HG02943 (cell line): Measurements from ENCODE around the gene RHOBTB3.
"Not testable (repeated sequence)": the region's sequence is repeated elsewhere in the genome, so short reads cannot be mapped to it uniquely, and the experiment has no call there.

Experiments used
- ATAC-seq: cut with Tn5 transposase; IDR thresholded peaks from one replicate; pipeline ENCODE4 v1.9.1; 2021; ENCODE audit warnings: mild to moderate bottlenecking, low read depth, moderate library complexity; ENCODE audit not compliant: unreplicated experiment

The RHOBTB3 gene

DNA sequence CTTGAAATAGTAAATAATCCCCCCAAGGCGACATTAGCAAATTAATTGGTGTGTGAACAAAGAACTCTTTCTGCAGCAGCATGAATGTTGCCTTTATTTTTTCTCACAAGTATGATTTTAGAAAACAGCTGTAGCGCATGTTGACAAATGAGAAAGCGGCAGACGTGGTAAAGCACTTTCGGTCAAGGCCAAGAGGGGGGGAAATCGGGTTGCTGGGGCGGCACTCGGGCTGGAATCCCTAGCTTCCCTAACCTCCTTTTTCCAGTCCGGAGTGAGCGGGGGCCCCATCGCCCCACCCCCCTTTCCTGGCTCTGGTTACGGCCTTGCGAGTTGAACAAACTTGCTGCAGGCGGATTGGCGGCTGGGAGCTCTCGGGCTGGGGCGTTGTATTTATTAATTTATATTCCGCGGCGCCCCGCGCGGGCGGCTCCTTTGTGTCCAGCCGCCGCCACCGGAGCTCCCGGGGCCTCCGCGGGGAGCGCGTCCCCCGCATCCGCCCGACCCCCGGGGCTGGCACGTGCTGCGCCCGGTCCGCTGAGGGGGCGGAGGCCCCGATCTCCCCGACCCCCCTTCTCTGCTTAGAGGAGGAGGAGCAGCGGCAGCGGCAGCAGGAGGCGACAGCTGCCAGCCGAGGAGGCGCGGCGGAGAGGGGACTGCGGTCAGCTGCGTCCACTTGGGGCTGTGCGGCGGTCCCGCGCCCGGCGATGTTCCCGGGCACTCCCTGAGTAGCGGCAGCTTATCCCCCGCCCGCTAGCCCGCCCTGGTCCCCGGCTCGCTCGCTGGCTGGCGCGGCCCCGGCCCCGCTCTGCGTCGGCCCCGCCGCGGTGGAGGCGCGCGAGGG lies at the start of gene RHOBTB3:
RHOBTB3 (plus strand) TSS at position 607 of the 841 bp plus-strand sequence. CDS start 347 bp downstream, outside the sequence.
- peak; percentile 31 for ATAC-seq

GRCh38 chr5:95682891-95683290 lies 48.2 kb upstream of the RHOBTB3 start, which contains the start of gene SPATA9:
Gene SPATA9, minus strand, starts transcription at chr5:95682991. Its CDS starts 137 bp downstream, at chr5:95682854.
- ATAC-seq: no peak

DNA sequence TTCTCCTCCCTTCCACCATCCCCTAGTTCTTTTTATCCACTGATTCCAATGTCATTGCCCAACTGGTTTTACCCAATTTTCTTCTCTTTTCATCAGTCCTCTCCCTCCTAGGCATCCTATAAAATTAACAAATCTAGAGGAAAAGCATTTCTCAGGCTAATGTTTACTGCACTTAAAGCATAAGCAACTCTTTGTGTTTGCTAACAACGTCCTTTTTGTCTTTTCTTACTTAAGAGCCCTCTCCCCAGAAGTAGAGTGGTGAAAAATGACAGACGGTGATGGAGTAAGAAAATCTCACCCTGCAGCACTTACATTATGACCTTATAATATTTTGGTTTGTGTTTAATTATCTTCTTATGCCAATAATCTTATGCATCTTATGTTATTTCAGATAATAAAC lies 46.8 kb upstream of the RHOBTB3 start:
- ATAC-seq: no peak

DNA sequence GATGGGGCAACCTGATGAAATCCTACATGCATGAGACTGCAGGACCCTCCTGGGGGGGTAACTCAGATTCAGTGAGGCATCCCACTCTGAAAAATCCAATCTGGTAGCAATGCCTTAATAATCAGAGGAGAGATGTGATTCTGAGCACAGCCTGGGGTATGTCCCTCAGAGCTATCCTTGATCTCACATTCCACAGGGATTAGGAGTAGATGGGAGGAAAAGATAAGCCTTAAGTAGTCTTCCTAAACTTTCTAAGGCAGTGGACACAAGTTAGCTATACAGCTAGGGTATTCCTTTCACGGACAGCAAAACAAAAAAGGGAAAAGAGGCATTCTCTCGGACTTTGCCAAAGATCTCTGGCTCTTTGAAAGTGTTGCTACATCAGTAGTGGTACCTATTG lies 44.5 kb upstream of the RHOBTB3 start:
- no peak for ATAC-seq

- no peak for ATAC-seq
Measured at GRCh38 chr5:95689680-95690079, 41.5 kb upstream of the RHOBTB3 start.

DNA sequence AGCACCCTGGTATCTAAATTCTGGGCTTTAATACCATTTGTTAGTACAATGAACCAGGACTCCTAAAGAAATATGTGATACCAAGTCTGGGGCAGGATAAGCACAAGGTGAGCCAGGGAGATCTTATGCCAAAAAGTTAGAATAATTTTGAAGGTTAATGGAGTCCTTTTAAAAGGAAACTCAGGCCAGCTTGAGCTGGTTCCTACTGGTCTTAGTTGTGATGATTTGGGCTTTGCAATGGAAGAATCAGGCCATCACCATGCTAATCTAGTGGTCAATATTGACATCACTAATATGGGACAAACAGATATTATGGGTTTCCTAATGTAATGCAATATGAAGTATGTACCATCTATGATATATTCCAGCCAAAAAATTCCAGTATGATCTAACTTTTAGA lies 40.8 kb upstream of the RHOBTB3 start:
- ATAC-seq: no peak

- no peak for ATAC-seq
Measured at GRCh38 chr5:95697781-95698681, 33.1 kb upstream of the RHOBTB3 start.

- ATAC-seq: no peak
Measured at GRCh38 chr5:95699337-95699736, 31.8 kb upstream of the RHOBTB3 start.

- ATAC-seq: no peak
Measured at GRCh38 chr5:95701074-95701473, 30.1 kb upstream of the RHOBTB3 start.

- no peak for ATAC-seq
Measured at GRCh38 chr5:95704150-95704549, 27.0 kb upstream of the RHOBTB3 start.

- ATAC-seq: not testable (repeated sequence)
Measured at GRCh38 chr5:95706196-95706595, 24.9 kb upstream of the RHOBTB3 start.

GRCh38 chr5:95707055-95707454 lies 24.1 kb upstream of the RHOBTB3 start:
- no peak for ATAC-seq

DNA sequence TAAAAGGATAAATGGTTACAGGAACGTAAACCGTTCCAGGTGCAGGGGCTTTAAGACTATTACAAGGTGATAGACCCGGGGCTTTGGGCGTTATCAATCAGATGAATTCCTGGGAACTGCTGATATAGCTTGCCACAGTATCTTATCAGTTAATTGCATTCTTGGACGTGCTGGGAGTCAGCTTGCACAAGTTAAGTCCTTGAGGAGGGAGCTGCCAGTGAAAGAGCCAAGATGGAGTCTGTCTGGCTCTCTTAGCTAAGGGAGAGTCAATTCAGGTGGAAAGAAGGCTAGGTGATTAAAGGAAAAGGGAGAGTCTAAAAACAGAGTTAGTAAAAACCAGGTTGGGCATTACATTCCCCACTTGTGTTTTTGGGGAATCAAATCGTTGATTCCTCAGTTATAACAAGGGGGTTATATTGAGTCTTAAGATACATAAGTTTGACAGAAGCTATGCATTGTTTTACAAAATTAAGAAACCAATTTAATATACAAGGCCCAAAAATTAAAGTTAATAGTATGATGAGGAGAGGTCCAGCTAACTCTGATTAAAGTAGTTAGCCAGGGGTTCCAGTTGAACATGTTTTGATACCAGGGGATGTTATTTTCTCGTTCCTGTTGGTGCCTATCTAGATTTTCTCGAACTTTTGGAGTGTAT lies 23.5 kb upstream of the RHOBTB3 start:
- ATAC-seq: not testable (repeated sequence)

DNA sequence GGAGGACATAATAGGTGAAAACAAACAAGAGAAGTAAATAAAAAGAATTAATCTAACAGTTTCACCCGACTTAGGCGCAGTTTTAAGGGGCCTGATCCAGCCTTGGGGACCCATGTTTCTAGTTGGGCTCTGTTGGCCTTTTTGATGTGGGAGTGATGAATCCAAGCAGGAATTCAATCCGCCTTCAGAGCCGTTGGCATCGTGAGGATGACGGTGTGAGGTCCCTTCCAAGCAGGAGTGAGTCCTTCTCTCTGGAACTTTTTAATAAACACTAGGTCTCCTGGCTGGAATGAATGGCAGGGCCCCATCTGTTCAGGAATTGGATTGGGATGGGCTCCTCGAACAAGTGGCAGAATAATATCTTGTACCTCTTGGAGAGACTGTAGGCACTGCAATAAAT lies 22.3 kb upstream of the RHOBTB3 start:
- no peak for ATAC-seq

DNA sequence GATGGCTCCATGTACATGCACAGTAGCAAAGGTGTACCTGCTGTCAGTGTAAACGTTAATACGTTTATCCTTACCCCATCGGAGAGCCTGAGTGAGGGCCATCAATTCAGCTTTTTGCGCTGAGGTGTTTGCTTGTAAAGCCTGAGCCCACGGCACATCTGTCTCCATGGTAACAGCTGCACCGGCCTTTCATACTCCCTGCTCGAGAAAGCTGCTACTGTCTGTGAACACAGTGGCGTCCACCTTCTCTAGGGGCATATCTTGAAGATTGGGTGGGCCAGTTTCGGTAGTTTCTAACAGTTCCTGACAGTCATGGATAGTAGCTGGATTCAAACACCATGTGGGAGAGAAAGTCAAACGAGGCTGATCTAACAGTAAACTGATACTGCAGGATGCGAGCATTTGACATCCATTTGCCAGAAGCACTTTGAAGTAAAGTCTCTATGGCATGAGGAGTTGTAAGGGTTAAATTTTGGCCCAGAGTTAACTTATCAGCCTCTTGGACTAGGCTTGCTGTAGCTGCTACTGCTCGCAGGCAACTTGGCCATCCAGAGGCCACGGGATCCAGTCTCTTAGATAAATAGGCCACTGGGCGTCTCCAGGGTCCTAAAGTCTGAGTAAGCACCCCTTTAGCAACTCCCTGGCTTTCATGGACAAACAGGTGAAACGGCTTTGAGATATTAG lies 21.0 kb upstream of the RHOBTB3 start:
- ATAC-seq: no peak

DNA sequence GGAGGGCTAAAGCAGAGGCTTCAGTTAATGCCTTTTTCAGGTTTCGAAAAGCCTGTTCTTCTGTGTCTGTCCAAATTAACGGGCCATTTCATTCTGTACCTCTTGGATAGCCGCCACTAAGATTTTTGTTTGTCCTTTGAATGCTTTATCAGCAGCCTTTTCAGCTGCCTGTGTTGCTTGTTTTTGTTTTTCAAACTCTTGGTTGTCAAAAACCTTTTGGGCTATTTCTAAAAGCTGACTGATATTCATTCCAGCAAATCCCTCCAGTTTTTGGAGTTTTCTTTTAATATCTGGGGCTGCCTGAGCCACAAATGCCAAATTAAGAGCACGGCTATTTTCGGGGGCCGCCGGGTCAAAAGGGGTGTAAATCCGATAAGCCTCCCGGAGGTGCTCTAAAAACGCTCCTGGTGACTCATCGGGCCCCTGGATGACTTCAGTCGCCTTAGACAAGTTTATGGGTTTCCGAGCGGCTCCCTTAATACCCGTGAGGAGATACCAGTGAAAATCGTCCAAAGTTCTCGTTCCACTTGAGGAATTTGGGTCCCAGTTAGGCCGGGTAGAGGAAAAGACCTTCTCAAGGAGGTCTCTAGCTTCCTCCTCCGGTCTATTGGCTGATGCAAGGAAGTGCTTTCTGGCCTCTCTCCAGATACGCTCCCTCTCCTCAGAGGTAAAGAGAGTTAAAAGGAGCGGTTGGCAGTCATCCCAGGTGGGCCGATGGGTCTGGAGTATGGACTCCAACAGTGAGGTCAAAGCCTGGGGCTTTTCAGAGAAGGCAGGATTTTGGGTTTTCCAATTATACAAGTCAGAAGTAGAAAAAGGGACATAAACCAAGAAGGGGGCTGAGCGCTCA lies 20.3 kb upstream of the RHOBTB3 start:
- ATAC-seq: not testable (repeated sequence)

GRCh38 chr5:95711501-95712346 lies 19.4 kb upstream of the RHOBTB3 start:
- ATAC-seq: no peak

GRCh38 chr5:95712347-95712958 lies 18.7 kb upstream of the RHOBTB3 start:
- no peak for ATAC-seq
